AG10803 (cell line): Measurements from ENCODE around the gene KYAT1.
"Not testable (repeated sequence)": the region's sequence is repeated elsewhere in the genome, so short reads cannot be mapped to it uniquely, and the experiment has no call there.

Experiments
- DNase-seq: peaks from one replicate; pipeline ENCODE4 v3.0.0; 2010; ENCODE audit warnings: low read depth
- H3K4me3 ChIP-seq: 2 replicates; pipeline ENCODE4 v1.5.1; 2011; ENCODE audit warnings: mild to moderate bottlenecking, low read length, control low read depth
- CTCF ChIP-seq: conservative IDR thresholded peaks from 2 replicates; pipeline ENCODE4 v1.5.1; 2011; ENCODE audit warnings: mild to moderate bottlenecking, low read length, control low read depth, inconsistent platforms

The KYAT1 gene

DNA sequence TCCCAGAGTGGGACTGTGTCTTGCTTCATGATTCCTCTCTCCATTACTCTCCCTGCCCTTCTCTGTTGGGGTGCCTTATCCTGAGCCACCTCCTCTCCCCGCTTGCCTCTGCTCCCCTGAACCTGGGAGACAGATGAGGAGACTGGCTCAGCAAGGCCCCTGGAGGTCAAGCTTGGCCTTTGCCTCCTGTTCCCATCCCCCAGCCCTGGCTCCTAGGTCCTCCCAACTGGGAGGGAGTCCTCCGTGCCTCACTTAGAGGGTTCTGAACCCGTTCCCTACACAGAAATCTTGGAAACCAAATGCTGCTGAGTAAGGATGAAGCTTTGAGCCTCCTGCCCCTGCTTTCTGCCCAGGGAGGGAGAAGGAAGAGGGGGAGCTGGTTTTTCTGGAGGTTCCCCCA is 73.2 kb downstream of the KYAT1 start:
- H3K4me3 ChIP-seq = no peak overlapping the region
- DNase-seq = no peak
- no peak for TF ChIP-seq CTCF

- no peak for TF ChIP-seq CTCF
- no peak for DNase-seq
- no peak overlapping the region for H3K4me3 ChIP-seq
Observed at GRCh38 chr9:128807827-128808226, 73.9 kb downstream of the KYAT1 start.

DNA sequence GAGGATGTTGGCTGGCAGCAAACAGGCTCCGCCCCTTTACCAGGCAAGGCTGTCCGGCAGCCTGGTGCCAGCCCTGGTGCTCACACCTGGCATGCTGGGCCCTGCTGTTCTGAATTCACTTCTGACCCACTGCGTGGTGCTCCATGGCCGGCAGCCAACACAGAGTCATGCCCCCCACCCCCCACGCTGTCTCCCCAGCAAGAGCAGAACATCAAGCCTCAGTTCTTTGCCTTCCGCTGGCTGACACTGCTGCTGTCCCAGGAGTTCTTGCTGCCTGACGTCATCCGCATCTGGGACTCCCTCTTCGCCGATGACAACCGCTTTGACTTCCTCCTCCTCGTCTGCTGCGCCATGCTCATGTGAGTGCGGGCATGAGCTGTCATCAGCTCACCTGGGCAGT is 76.1 kb downstream of the KYAT1 start:
- no peak for DNase-seq
- TF ChIP-seq CTCF = no peak
- H3K4me3 ChIP-seq = no peak overlapping the region

GRCh38 chr9:128802482-128802881 is 79.3 kb downstream of the KYAT1 start:
- H3K4me3 ChIP-seq = no peak overlapping the region
- no peak for DNase-seq
- TF ChIP-seq CTCF = no peak

- no peak overlapping the region for H3K4me3 ChIP-seq
- no peak for TF ChIP-seq CTCF
- no peak for DNase-seq
Observed at GRCh38 chr9:128800061-128800460, 81.7 kb downstream of the KYAT1 start.

GRCh38 chr9:128798896-128799295 is 82.9 kb downstream of the KYAT1 start:
- TF ChIP-seq CTCF = no peak
- no peak for DNase-seq
- no peak overlapping the region for H3K4me3 ChIP-seq

GRCh38 chr9:128794961-128795360 is 86.8 kb downstream of the KYAT1 start:
- not testable (repeated sequence) for H3K4me3 ChIP-seq, DNase-seq
